ENCODE results near the gene RNF215.

RNF215 gene

DNA sequence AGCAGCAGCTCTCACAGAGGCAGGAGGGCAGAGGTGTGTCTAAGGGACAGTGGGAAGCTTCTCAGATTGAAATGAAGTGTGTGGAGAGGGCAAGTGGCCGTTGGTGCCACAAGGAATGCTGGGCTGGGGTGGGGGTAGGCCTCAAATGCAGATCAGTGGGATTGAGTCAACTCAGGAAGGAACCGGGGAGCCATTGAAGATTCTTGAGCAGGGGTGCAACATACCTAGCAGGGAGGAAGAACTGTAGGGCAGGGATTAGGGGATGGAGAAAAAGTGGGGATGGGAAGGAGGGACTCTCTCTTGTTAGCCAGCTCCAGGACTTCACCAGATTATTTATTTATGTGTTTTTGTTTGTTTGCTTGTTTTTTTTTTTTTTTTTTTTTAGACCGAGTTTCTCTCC is 6.7 kb upstream of the RNF215 start:
- DNase-seq = no peak

DNA sequence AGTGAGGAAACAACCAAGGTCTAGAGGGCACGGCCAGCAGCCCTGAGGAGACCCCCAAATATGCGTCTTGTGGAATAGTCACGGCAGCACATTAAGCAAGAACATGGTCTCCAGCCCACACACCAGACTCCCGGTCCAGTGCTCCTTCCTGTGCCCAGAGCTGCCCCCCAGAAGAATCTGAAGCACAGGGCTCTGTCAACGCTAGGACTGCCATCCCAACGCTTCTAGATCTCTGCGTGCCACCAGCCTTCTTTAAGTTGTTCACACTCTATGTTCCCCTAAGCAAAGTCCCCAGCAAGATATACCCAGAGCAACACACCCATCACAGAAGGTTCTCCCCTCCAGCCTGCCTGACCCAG is 6.1 kb upstream of the RNF215 start:
- no peak for DNase-seq

DNA sequence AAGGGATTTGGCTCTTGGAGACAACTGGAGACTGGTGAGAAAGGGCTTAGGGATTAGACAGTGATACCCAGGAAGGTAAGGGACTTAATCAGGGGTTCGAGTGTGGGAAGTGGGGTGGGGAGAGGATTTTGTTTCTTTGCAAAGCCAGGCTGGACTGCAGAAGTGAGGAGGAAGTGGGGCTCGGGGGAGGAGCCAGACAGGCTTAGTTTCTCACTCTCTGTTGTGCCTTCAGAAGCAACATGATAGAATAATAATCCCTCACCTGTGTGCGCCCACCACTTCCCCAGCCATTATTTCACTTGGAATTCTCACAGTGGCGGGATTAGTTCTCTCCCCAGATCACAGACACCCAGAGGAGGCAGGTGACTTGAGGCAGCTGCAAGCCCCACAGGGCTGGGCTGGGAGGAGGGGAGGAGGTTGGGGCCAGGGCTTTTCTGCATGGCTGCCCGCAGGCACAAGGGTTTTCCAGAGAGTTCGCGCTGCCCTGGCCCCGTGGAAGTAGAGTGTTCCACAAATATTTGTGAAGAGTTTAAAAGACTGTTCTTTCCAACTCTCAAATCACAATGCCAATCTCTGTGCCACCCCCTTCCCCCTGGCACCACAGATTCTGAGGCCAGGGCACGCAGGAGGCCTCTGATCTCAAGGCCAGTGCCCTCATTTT is 5.6 kb upstream of the RNF215 start:
- DNase-seq = no peak

DNA sequence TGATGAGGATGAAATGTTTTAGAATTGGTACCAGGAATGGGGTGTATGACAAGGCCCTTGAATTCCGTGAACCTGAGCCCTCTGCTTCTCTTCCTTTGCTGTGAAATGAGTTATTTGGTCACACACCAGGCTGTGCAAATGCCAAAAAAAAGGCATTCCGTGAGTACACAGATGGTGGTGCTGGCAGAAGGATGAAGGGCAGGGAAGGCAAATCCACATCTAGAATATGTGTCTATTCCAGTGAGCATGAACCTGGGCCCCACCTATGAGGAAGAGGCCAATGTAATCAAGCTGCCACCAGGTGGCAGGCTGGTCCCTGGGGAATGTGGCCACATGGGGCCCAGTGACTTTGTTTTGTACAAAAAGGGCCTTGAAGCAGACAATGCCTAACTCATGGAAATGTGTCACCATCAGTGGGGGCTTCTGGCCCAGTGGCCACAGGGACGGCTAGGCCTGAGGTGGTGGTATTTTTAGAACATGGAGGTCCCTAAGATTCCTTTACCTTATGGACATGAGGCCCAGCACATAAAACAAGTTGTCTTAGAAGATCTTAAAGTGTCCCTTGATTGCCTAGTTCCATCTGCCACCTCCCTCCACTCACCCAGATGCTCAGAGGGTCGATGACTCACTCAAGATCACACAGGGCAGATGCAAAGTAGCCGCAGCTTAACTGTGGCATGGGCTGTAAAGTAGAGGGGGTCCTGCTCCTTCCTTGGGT is 3.9 kb upstream of the RNF215 start:
- peak; percentile 10 to 44 for DNase-seq

DNA sequence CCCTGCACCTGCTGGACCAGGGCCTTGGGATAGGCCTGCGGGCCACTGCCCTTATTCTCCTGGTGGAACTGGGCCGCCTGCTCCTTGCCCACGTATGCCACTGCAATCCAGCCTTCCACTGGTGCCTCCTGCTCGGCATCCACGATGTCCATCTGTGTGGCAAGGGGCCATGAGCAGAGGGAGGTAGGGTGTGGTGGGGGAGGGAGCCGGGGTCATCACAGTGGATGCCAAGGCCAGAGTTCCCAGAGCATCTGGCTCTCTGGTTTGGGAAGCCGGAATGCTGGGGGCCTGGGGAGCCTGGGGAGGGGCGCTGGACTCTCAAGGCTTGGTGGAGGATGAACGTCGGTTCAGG is 627 bp downstream of the RNF215 start:
- DNase-seq = no peak

DNA sequence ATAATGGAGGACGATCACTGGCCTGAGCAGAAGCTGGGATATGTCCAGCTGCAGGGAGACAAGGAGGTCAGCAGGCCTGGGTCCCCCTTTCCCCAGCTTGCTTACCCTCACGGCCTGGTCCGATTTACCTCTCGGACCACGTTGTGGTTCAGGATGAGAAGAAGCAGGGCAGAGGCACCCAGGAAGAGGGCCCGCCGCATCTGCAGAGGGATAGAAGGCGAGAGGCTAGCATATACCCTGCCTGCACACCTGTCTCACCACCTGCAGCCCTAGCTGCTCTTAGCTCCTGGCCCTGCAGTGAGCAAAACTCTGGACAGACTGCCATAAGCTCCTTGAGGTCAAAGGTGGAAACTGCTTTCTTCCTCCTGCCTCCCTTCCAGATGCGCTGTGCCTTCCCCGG is 1.3 kb downstream of the RNF215 start:
- DNase-seq = no peak

DNA sequence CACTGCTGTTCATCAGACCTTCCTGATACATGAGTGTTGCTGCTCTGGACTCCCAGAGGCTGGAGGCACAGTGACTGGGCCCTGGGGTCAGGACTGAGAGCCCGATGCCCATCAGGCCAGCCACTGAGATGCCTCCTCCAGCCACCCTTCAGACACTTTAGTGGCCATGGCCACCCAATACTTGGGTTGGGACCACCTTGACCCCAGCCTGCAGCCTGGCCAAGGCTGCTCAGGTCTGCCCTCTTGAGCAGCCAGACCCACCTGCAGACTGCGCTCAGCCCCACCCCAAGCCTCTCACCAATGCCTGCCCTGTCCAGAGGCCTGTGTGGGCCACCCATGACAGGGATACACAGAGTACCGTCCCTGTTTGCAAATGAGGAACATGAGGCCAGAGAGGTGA is 4.2 kb downstream of the RNF215 start:
- no peak for DNase-seq

DNA sequence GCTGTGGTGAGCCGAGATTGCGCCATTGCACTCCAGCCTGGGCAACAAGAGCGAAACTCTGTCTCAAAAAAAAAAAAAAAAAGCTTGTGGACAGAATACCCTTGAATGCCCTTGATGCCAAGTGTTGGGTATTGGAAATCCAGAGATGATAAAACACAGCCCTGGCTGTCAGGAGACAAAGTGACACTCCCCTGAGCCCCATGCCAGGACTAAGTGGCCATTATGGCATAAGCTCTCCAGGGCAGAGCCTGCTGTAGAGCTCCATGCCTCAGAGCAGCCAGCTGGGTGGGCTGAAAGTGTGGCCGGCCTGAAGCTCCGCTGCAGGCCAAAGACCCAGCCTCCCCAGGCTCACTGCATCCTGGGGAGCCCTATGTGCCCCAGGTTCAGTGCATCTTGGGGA is 4.9 kb downstream of the RNF215 start:
- DNase-seq = no peak

DNA sequence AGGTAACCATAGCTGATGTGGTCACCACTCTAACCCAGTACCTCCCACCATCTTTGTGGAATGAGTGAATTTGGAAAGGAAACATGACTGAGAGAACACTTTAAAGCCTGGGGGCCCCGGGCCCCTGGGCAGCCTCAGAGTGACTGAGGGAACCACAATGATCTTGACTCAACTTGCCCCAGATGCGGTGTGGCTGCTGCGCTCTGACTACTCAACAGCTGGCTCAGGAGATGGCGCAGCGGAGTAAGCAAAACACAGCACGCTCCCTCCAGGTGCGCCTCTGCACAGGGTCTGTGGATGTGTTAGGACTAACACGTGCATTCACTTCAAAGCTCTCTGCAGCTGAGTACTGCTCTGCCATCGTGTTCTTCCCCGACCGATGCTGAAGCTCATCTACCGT is 5.9 kb downstream of the RNF215 start:
- DNase-seq = no peak

DNA sequence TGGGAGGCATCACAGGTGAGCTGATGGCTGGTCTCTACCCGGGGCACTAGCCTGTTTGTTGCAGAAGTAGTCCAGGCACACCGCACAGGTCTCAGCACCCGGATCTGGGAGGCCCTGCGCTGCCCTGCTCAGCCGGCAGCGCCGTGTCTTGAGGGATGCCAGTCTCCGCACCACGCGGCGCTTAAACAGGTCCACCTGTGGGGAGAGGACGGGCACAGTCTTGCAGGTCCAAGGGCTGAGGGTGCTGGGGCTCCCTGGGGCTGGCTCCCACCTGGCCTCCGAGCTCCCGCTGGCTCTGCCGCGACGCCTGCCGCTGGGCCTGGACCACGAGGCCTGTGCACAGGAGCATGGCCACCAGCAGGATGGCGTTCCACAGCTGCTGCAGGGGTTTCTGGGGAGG is 7.2 kb downstream of the RNF215 start:
- DNase-seq = no peak

DNA sequence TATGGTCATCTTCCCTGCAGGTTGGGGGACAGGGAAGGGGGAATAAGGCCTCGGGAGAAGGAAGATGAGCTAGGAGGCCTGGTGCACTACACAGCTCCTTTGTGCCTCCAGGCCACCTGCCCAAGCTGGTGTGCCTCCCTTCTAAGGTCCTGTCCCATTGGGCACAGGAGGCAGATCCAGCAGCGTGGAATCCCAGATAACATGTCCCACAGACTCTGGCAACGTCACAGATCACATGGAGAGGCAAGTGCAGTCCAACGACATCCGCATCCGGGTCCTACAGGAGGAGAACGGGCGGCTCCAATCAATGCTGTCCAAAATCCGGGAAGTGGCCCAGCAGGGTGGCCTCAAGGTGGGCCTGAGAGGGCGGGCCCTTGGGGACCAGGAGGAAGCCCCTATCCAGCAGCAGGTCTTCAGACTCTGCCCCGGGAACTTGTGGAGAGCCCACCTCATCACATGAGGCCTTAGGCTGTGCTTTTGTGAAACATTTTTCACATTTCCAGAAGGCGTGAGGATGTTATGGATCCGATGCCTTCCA is 11.8 kb downstream of the RNF215 start:
- DNase-seq = no peak

DNA sequence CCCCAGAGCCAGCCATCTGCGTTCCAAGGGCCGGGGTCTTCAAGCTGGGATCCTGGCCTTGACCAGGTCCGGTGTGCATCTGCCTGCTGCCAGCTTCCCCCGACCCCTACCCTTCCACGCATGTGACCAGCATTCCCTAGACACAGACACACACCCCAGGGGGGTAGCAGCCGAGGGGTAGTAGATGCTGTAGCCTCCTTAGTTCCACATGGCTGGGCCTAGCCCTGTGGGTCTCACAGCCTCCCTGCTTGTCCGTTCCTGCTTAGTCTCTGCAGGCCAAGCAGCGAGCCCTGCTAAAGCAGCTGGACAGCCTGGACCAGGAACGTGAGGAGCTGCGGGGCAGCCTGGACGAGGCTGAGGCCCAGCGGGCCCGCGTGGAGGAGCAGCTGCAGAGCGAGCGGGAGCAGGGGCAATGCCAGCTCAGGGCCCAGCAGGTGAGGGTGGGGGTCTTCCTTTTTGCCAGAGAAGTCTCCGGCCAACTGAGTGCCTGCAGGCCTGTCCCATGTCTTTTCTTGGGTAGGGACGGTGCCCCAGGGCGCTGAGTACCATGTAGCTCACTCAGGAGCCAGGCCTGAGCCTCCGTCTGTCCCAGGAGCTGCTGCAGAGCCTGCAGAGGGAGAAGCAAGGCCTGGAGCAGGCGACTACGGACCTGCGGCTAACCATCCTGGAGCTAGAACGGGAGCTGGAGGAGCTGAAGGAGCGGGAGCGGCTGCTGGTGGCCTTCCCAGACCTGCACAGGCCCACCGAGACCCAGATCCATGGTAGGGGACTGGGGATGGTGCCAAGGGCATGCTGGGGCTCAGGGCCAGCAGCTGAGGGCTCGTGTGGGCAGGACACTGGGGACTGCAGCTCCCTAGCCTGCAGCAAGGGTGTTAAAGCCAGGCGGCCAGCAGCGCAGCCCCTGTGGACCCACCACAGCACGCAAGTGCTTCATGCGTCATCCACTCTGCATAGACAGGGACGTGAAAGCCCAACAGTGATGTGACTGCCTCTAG is 13.6 kb downstream of the RNF215 start:
- no peak for DNase-seq

DNA sequence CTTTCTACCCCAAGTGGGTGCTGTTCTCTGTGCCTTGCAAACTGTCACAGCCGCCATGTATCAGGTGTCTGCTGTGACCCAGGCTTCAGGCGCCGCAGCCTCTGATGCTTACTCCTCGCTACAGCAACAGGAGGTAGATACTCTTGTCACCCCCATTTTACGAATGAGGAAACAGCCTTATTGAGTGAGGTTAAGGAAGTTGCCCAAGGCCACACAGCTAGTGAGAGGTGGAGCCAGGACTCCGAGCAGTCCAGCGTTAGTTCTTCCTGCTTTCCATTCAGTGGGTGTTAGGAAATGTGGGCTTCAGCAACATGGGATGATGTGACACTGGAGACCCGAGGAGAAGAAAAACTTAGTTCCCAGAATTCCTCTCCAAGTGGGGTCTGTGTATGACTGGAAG is 14.3 kb downstream of the RNF215 start:
- no peak for DNase-seq

DNA sequence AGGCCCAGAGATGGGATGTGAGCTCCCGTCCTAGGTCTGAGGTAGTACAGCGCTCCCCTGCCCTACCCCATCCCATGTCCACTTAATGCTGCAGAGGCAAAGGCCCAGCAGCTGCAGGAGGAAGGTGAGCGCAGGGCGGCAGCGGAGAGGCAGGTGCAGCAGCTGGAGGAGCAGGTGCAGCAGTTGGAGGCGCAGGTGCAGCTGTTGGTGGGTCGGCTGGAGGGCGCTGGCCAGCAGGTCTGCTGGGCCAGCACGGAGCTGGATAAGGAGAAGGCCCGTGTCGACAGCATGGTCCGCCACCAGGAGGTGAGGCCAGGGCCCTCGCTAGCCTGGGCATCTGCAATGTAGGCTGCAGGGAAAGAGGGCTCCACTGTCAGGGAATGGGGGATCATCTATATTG is 15.2 kb downstream of the RNF215 start:
- no peak for DNase-seq

DNA sequence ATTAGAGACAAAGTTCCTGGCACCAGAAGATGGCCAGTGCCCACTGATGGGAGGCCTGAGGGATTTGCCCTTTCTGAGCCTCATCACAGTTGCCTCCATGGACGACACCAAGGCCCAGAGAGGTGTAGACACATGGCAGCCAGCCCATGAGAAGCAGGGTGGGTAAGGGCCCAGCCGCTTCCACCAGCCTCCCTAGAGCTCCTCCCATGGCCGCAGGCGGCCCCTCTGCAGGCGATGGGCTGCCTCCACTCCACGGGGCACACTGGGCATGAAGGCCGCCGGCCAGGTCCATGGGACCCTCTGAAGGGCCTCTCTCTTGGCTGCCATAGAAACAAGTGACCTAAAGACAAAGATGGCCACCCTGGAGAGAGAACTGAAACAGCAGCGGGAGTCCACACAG is 15.9 kb downstream of the RNF215 start:
- no peak for DNase-seq

DNA sequence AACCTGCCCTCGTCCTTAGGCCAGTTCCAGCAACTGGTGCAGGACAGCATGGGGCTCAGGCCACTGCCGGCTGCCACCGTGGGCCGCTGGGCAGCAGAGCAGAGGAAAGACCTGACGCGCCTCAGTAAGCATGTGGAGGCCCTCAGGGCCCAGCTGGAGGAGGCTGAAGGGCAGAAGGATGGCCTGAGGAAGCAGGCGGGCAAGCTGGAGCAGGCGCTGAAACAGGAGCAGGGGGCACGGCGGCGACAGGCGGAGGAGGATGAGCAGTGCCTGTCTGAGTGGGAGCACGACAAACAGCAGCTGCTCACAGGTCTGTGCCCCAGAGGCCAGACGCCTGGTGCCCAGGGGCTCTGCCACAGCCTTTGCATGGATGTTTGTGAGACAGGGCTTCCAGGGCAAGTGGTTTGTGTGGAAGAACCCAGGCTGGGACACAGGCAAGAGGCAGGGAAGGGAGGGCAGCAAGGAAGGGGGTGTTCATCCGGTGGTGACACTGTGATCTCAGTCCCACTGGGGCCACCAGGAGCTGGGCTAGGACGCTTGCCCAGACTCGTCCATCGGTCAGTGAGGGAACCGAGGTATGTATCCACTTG is 16.5 kb downstream of the RNF215 start:
- no peak for DNase-seq

DNA sequence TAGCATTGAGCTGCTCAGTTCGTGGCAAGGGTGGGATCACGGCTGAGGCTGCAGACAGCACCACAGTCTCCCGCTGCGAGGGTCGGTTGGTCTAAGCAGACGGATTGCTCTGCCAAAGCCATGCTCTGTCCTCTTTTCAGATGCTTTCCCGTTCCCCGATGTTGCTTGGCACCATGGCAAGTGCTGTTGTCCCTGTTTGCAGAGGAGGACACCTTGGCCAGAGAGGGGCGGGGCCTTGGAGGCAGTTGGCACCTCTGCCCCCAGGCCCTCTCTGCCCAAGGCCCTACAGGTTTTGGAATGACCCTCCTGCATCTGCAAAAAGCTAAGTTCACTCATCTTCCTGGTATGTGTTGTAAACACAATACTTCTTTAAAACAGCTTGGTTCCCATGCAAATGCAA is 18.8 kb downstream of the RNF215 start:
- no peak for DNase-seq

DNA sequence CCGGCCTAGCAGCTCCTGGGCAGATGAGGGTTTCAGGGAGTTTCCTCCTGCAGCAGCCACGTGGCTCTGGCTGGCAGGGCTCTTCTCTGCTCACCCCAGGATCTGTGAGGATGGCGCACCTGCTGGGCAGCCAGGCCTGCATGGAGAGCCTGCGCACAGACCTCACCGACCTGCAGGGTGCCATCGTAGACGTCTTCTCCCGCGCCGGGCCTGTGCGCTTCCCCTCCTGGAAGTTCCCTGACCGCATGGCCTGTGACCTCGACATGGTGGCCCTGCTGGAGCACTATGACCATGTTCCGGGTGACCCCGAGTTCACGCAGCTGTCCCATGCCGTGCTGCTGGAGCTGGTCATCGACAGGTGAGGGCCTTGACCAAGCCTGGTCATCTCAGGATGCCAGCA is 21.3 kb downstream of the RNF215 start:
- no peak for DNase-seq

DNA sequence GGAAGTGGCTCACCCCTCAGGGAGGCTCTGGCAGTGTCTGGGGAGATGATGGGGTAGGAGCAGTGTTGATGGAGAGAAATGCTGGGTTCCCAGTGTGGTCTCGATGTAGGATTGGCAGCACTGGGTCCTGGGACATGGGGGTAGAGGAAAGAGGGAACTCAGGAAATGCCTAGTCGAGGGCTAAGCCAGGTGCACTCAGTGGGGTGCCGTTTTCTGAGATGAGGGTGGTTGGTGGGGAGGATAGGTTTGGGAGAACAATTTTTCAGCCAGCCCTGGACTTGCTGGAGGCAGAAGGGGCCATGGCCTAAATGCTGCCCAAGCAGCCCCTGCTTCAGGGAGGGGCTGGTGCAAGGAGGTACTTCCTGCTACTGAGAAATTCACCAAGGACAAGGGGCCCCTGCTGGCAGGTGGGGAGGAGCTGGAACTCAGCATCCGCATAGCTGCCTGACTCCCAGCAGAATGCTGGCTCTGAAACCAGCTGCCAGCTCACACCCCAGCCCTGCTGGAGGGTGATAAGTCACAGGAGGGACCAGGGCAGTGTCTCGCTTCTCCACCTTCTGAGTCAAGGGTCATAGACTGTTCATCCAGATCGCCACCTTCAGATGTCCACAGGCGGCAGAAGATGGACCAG is 24.4 kb downstream of the RNF215 start:
- no peak for DNase-seq

DNA sequence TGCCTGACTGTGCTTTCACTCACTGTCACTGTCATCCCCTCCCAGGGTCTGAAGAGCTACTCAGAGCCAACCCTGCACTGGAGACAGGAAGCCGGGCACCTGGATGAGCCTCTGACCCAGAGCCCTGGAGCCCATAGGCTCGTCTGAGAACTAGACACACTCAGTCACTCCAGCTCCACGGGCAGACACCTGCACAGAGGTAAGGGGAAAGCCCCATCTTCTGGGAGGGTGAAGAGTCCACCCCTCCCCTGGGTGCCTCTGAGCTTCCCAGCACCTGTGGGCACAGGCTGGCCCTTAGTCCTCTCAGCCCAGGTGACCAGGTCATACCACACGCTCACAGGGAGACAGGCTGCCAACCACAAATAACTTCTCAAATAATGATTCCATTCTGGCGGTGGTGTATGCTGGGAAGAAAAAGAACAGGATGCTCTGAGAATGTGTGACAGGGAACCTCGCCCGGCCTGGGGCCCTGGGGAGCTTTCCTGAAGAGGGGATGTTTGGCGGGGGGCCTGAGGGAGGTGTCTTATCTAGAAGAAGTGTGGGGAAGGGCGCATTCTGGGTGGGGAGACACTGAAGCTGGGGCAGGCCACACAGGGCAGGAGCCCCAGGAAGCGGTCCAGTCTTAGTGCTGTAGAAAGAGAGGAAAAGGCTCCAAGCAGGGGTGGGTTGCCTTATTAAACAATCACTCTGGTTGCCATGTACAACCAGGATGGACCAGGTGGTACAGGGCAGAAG is 25.1 kb downstream of the RNF215 start:
- DNase-seq = no peak

DNA sequence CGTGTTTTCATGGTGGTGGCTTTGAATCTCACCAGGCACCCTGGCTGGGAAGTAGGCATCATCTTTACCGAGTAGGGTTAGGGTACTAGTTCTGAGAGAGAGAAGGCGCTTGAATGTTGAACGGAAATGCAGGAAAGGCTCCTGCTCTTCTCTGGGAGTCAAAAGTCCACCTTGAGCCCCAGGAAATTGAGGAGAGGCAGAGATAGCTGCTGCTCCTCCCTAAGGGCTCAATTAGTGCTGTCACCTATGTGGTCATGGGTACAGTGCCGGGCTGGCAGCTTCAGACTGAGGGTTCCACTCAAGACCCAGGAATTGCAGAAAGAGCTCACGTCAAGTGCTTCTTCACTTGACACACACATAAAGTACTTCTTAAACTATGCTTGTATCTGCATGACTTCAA is 28.7 kb downstream of the RNF215 start:
- no peak for DNase-seq

DNA sequence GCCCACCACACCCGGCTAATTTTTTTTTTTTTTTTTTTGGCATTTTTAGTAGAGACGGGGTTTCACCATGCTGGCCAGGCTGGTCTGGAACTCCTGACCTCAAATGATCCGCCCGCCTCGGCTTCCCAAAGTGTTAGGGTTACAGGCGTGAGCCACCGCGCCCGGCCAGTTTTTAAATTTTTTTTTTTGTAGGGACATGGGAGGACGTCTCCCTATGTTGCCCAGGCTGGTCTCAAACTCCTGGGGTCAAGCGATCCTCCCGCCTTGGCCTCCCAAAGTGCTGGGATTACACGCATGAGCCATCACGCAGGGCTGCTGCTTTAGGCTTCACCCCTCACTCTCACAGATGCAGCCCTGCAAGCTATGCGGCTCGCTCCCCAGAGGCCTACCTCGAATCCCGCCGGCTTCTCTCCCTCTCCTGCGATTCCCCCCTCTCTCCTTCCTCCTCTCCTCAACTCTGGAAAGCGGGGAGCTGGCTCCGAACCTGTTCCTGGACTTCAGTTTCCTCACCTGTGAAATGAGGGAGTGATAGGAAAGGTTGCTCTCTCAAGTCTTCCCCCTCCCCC is 29.5 kb downstream of the RNF215 start:
- DNase-seq = no peak

Data from NCI-H446 (cell line).